HepG2 (cell line): Measurements from ENCODE around the gene DNAJC5. TPM values are rescaled to one million over a fixed set of nuclear protein-coding genes. Genes with fewer than 3 reads are reported as not detected.

Experiments used
- CENPX ChIP-seq: sonication (generic); formaldehyde crosslinking; IDR thresholded peaks from 2 replicates; pipeline ENCODE4 v1.9.0; 2021; ENCODE audit warnings: mild to moderate bottlenecking, missing genetic modification reagents, moderate library complexity
- KDM5A ChIP-seq: fragments of 200-600 bp; sonication (generic); IDR thresholded peaks from 2 replicates; pipeline ENCODE4 v1.7.0; 2018; ENCODE audit warnings: antibody characterized with exemption, mild to moderate bottlenecking, low read length, borderline replicate concordance
- SAFB2 ChIP-seq: sonication (generic); formaldehyde crosslinking; IDR thresholded peaks from 2 replicates; pipeline ENCODE4 v1.5.1; 2020; ENCODE audit warnings: missing genetic modification reagents, low read depth, mild to moderate bottlenecking, borderline replicate concordance
- SKI ChIP-seq: fragments of 450-650 bp; IDR thresholded peaks from one replicate; pipeline ENCODE4 v1.6.1; 2018; ENCODE audit warnings: mild to moderate bottlenecking; ENCODE audit not compliant: partially characterized antibody
- STAG1 ChIP-seq: sonication (generic); formaldehyde crosslinking; IDR thresholded peaks from 2 replicates; pipeline ENCODE4 v1.4.0; 2020; ENCODE audit warnings: missing genetic modification reagents
- TCF7 ChIP-seq: sonication (generic); IDR thresholded peaks from 2 replicates; pipeline ENCODE4 v1.6.1; 2016; ENCODE audit warnings: antibody characterized with exemption, low read depth
- U2AF2 ChIP-seq: fragments of 200-400 bp; formaldehyde crosslinking; IDR thresholded peaks from 2 replicates; pipeline ENCODE4 v1.6.1; 2017; ENCODE audit warnings: low read depth, mild to moderate bottlenecking, low read length
- ZNF138 ChIP-seq: sonication (generic); formaldehyde crosslinking; IDR thresholded peaks from 2 replicates; pipeline ENCODE4 v1.5.0; 2020; ENCODE audit warnings: mild to moderate bottlenecking, low read depth, missing genetic modification reagents
- ZNF329 ChIP-seq: sonication (generic); formaldehyde crosslinking; IDR thresholded peaks from 2 replicates; pipeline ENCODE4 v1.9.0; 2021; ENCODE audit warnings: low read depth, mild to moderate bottlenecking, missing genetic modification reagents
- ZNF350 ChIP-seq: sonication (generic); formaldehyde crosslinking; IDR thresholded peaks from 2 replicates; pipeline ENCODE4 v1.4.0; 2020; ENCODE audit warnings: mild to moderate bottlenecking, low read depth, missing genetic modification reagents, borderline replicate concordance
- ZNF382 ChIP-seq: sonication (generic); formaldehyde crosslinking; IDR thresholded peaks from 2 replicates; pipeline ENCODE4 v1.5.0; 2020; ENCODE audit warnings: missing genetic modification reagents, mild to moderate bottlenecking, borderline replicate concordance
- ZNF441 ChIP-seq: sonication (generic); formaldehyde crosslinking; IDR thresholded peaks from 2 replicates; pipeline ENCODE4 v1.7.0; 2021; ENCODE audit warnings: missing genetic modification reagents, borderline replicate concordance
- ZNF543 ChIP-seq: sonication (generic); formaldehyde crosslinking; IDR thresholded peaks from 2 replicates; pipeline ENCODE4 v1.4.0; 2020; ENCODE audit warnings: mild to moderate bottlenecking, missing genetic modification reagents
- ZNF569 ChIP-seq: sonication (generic); formaldehyde crosslinking; IDR thresholded peaks from 2 replicates; pipeline ENCODE4 v1.5.0; 2020; ENCODE audit warnings: mild to moderate bottlenecking, missing genetic modification reagents, moderate library complexity, borderline replicate concordance
- polyA plus RNA-seq, 8 experiments: library from polyadenylated mRNA; depleted of rRNA in 3 of 8; stranded (reverse) in 7 of 8; unstranded in 1 of 8; fragments of >200 nt; fragmentation: Illumina TruSeq in 4 of 8; extraction: Trizol in 4 of 8; gene quantifications; 2 replicates each; pipeline versions ENCODE4 v1.2.1 to v1.2.3, GENCODE V29; 2011 to 2016; ENCODE audit warnings: low read depth in 4 of 8, missing spikeins in 1 of 8, mixed read lengths in 1 of 8; ENCODE audit not compliant: insufficient read depth in 1 of 8
- total RNA-seq, 5 experiments: library from RNA; depleted of rRNA; stranded (reverse); fragments of >200 nt; fragmentation: Illumina TruSeq; extraction: Trizol; gene quantifications; 2 replicates each; pipeline ENCODE4 v1.2.3, GENCODE V29; 2016; ENCODE audit warnings: low read depth in 1 of 5
- TF ChIP-seq, protein P1 (sequence below): sonication (generic); formaldehyde crosslinking; IDR thresholded peaks from 2 replicates; pipeline ENCODE4 v1.4.0; 2020; ENCODE audit warnings: missing genetic modification reagents, mild to moderate bottlenecking, borderline replicate concordance
- TF ChIP-seq, protein P2 (sequence below): IDR thresholded peaks from 2 replicates; pipeline ENCODE4 v1.6.1; 2012; ENCODE audit warnings: low read length, improper control_type of control experiment

The DNAJC5 gene
- total and polyA plus RNA-seq, 2 of the 13 experiments (the other 11 are each of a cell fraction or from before 2014, with no cell fraction given) = 42.8 to 64.5 TPM

DNA sequence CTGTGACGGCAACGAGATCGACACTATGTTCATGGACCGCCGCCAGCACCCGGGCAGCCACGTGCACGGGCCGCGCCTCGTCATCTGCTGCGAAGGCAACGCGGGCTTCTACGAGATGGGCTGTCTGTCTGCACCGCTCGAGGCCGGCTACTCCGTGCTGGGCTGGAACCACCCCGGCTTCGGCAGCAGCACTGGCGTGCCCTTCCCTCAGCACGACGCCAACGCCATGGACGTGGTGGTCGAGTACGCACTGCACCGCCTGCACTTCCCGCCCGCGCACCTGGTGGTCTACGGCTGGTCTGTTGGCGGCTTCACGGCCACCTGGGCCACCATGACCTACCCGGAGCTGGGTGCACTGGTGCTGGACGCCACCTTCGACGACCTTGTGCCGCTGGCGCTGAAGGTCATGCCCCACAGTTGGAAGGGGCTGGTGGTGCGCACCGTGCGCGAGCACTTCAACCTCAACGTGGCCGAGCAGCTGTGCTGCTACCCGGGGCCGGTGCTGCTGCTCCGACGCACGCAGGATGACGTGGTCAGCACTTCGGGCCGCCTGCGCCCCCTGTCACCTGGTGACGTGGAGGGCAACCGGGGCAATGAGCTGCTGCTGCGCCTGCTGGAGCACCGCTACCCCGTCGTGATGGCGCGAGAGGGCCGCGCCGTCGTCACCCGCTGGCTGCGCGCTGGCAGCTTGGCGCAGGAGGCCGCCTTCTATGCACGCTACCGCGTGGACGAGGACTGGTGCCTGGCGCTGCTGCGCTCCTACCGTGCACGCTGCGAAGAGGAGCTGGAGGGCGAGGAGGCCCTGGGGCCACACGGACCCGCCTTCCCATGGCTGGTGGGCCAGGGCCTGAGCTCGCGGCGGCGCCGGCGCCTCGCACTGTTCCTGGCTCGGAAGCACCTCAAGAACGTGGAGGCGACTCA lies 32.7 kb upstream of the DNAJC5 start (continued):
- TF ChIP-seq ZNF138 (CRISPR knock-in tag) = no peak
- TF ChIP-seq, protein P1, sequence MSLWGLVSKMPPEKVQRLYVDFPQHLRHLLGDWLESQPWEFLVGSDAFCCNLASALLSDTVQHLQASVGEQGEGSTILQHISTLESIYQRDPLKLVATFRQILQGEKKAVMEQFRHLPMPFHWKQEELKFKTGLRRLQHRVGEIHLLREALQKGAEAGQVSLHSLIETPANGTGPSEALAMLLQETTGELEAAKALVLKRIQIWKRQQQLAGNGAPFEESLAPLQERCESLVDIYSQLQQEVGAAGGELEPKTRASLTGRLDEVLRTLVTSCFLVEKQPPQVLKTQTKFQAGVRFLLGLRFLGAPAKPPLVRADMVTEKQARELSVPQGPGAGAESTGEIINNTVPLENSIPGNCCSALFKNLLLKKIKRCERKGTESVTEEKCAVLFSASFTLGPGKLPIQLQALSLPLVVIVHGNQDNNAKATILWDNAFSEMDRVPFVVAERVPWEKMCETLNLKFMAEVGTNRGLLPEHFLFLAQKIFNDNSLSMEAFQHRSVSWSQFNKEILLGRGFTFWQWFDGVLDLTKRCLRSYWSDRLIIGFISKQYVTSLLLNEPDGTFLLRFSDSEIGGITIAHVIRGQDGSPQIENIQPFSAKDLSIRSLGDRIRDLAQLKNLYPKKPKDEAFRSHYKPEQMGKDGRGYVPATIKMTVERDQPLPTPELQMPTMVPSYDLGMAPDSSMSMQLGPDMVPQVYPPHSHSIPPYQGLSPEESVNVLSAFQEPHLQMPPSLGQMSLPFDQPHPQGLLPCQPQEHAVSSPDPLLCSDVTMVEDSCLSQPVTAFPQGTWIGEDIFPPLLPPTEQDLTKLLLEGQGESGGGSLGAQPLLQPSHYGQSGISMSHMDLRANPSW = no peak
- no peak for TF ChIP-seq SKI
- TF ChIP-seq ZNF543 (CRISPR knock-in tag) = no peak
- TF ChIP-seq, protein P2, sequence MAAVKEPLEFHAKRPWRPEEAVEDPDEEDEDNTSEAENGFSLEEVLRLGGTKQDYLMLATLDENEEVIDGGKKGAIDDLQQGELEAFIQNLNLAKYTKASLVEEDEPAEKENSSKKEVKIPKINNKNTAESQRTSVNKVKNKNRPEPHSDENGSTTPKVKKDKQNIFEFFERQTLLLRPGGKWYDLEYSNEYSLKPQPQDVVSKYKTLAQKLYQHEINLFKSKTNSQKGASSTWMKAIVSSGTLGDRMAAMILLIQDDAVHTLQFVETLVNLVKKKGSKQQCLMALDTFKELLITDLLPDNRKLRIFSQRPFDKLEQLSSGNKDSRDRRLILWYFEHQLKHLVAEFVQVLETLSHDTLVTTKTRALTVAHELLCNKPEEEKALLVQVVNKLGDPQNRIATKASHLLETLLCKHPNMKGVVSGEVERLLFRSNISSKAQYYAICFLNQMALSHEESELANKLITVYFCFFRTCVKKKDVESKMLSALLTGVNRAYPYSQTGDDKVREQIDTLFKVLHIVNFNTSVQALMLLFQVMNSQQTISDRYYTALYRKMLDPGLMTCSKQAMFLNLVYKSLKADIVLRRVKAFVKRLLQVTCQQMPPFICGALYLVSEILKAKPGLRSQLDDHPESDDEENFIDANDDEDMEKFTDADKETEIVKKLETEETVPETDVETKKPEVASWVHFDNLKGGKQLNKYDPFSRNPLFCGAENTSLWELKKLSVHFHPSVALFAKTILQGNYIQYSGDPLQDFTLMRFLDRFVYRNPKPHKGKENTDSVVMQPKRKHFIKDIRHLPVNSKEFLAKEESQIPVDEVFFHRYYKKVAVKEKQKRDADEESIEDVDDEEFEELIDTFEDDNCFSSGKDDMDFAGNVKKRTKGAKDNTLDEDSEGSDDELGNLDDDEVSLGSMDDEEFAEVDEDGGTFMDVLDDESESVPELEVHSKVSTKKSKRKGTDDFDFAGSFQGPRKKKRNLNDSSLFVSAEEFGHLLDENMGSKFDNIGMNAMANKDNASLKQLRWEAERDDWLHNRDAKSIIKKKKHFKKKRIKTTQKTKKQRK = no peak
- TF ChIP-seq ZNF329 (CRISPR knock-in tag) = no peak
- TF ChIP-seq CENPX (CRISPR knock-in tag) = no peak
- TF ChIP-seq ZNF569 = no peak
- TF ChIP-seq STAG1 (CRISPR knock-in tag) = no peak
- TF ChIP-seq ZNF350 (CRISPR knock-in tag) = no peak
- no peak for TF ChIP-seq TCF7
- no peak for TF ChIP-seq U2AF2
- TF ChIP-seq KDM5A = no peak
- TF ChIP-seq ZNF441 (CRISPR knock-in tag) = no peak
- TF ChIP-seq SAFB2 (CRISPR knock-in tag) = peak; percentile 29; the same call in 1 of the 2 replicates
- no peak for TF ChIP-seq ZNF382 (CRISPR knock-in tag)
